C4-2B (cell line): Measurements from ENCODE around the gene PARVB.

Experiments used
- CTCF ChIP-seq: fragments of 450-650 bp; conservative IDR thresholded peaks from 2 replicates; pipeline ENCODE4 v1.5.1; 2017; ENCODE audit warnings: mild to moderate bottlenecking
- ZFX ChIP-seq: fragments of 450-650 bp; IDR thresholded peaks from 2 replicates; pipeline ENCODE4 v1.6.1; 2017

DNA sequence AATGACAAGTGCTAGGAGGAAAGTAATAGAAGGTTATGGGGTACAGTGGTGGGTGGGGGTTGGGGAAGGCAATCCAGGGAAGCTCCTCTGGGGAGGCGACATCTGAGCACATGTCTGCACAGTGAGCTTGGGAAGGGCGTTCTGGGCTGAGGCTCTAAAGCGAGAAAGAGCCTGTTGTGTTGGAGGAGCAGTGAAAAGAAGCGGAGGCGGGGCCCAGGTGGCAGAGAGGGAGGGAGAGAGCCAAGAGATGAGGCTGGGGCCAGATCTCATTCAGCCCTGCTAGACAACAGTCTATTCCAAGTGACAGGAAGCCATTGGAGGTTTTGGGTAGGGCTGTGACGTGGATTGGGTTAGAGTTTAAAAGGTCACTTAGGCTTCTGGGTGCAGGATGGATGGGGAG, 101.3 kb downstream of the PARVB start:
- no peak for TF ChIP-seq CTCF
- no peak for TF ChIP-seq ZFX
